Measurements from ENCODE around the gene DNAJB12. TPM values are rescaled to one million over a fixed set of nuclear protein-coding genes. Genes with fewer than 3 reads are reported as not detected.

DNAJB12 gene
- total RNA-seq, 1 experiment from 2014 or later = 51.0 TPM

GRCh38 chr10:72306215-72306760 is 48.4 kb downstream of the DNAJB12 start:
- no TSS peak for BruUV-seq (replicated peaks)
- Histone ChIP-seq H3K27me3 (ENCODE audit: control insufficient read depth, insufficient read depth, low read length) (no peaks in the 10 kb centered on the region), H3K27ac (ENCODE audit: low read length) (peak overlapping the region; percentile 65; the same call in 1 of the 2 replicates), H3K4me3 (ENCODE audit: low read depth in 2 of 2, low read length in 2 of 2) (no peak overlapping the region), H3K36me3 (ENCODE audit: control insufficient read depth, insufficient read depth, low read length) (no peaks in the 10 kb centered on the region), H3K9me3 (ENCODE audit: control insufficient read depth, insufficient read depth, low read depth, low read length) (no peaks in the 10 kb centered on the region), H3K4me1 (ENCODE audit: control insufficient read depth, insufficient read depth, low read length) (peaks cover 45% of the 10 kb centered on the region)
- POLR2A ChIA-PET = interaction anchor here (0.5 kb wide), 1 partner anchor 48 kb away, joined by 3 read pairs; no protein-coding TSS in a partner anchor
- CTCF ChIA-PET = interaction anchor here (0.7 kb wide), 1 partner anchor 156 kb away, joined by 4 read pairs; no protein-coding TSS in a partner anchor
- DNase-seq (ENCODE audit: low read depth, low spot score) (no peak), ATAC-seq (no peak)
- TF ChIP-seq POLR2AphosphoS5 (IDR thresholded peaks at IDR 0.05; ENCODE audit: low read depth, low read length) (no peak), SIN3A (IDR thresholded peaks at IDR 0.05; ENCODE audit: borderline replicate concordance, insufficient read depth, low read depth, low read length) (no peak), TCF7L2 (IDR thresholded peaks at IDR 0.05; ENCODE audit: low read depth, low read length) (no peak), REST (IDR thresholded peaks at IDR 0.05; ENCODE audit: insufficient read depth in 1 of 2, low read depth in 2 of 2, low read length in 1 of 2) (no peak)
- TF ChIP-seq, protein P1, sequence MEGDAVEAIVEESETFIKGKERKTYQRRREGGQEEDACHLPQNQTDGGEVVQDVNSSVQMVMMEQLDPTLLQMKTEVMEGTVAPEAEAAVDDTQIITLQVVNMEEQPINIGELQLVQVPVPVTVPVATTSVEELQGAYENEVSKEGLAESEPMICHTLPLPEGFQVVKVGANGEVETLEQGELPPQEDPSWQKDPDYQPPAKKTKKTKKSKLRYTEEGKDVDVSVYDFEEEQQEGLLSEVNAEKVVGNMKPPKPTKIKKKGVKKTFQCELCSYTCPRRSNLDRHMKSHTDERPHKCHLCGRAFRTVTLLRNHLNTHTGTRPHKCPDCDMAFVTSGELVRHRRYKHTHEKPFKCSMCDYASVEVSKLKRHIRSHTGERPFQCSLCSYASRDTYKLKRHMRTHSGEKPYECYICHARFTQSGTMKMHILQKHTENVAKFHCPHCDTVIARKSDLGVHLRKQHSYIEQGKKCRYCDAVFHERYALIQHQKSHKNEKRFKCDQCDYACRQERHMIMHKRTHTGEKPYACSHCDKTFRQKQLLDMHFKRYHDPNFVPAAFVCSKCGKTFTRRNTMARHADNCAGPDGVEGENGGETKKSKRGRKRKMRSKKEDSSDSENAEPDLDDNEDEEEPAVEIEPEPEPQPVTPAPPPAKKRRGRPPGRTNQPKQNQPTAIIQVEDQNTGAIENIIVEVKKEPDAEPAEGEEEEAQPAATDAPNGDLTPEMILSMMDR (IDR thresholded peaks at IDR 0.05) = no peak
- in situ Hi-C loops (cut with HindIII; ENCODE audit: low pct_unique_long_range_greater_than_20kb, low sequenced_read_pairs) (loop anchor here (25.0 kb wide), 1 partner anchor 344 kb away; the partner anchor contains the start of gene CHST3), intact Hi-C loops (cut with micrococcal nuclease; ENCODE audit: unreplicated experiment) (no loop called here)

GRCh38 chr10:72303424-72304128 is 51.1 kb downstream of the DNAJB12 start:
- DNase-seq (ENCODE audit: low read depth, low spot score) (no peak), ATAC-seq (peak; percentile 51; the same call in 1 of the 2 replicates)
- POLR2A ChIA-PET = no interaction called here
- Histone ChIP-seq H3K4me3 (ENCODE audit: low read depth in 2 of 2, low read length in 2 of 2) (no peak overlapping the region), H3K27ac (ENCODE audit: low read length) (peak overlapping the region; percentile 74), H3K36me3 (ENCODE audit: control insufficient read depth, insufficient read depth, low read length) (no peaks in the 10 kb centered on the region), H3K9me3 (ENCODE audit: control insufficient read depth, insufficient read depth, low read depth, low read length) (no peaks in the 10 kb centered on the region), H3K4me1 (ENCODE audit: control insufficient read depth, insufficient read depth, low read length) (peaks cover 23% of the 10 kb centered on the region), H3K27me3 (ENCODE audit: control insufficient read depth, insufficient read depth, low read length) (no peaks in the 10 kb centered on the region)
- BruUV-seq (replicated peaks) = no TSS peak
- intact Hi-C loops (cut with micrococcal nuclease; ENCODE audit: unreplicated experiment) = no loop called here
- no peak for TF ChIP-seq REST (IDR thresholded peaks at IDR 0.05; ENCODE audit: insufficient read depth in 1 of 2, low read depth in 2 of 2, low read length in 1 of 2)
- no peak for TF ChIP-seq TCF7L2 (IDR thresholded peaks at IDR 0.05; ENCODE audit: low read depth, low read length)
- TF ChIP-seq, protein P1 (IDR thresholded peaks at IDR 0.05) = no peak
- no peak for TF ChIP-seq POLR2AphosphoS5 (IDR thresholded peaks at IDR 0.05; ENCODE audit: low read depth, low read length)
- TF ChIP-seq SIN3A (IDR thresholded peaks at IDR 0.05; ENCODE audit: borderline replicate concordance, insufficient read depth, low read depth, low read length) = no peak
- CTCF ChIA-PET = interaction anchor here (0.5 kb wide), 1 partner anchor 280 kb away, joined by 3 read pairs; no protein-coding TSS in a partner anchor
- in situ Hi-C loops (cut with HindIII; ENCODE audit: low pct_unique_long_range_greater_than_20kb, low sequenced_read_pairs) = loop anchor here (25.0 kb wide), 1 partner anchor 341 kb away; the partner anchor contains the start of gene CHST3
